CD14-positive monocyte (primary cell): ENCODE measurements around the gene KIF1B. TPM values are rescaled to one million over a fixed set of nuclear protein-coding genes. Genes with fewer than 3 reads are reported as not detected.

ENCODE experiments used
- DNase-seq, 3 donors: peaks; one replicate each; pipeline ENCODE4 v3.0.0-alpha.2; 2011 to 2022
- H2AFZ ChIP-seq: 2 replicates; pipeline ENCODE4 v1.6.0; 2012; ENCODE audit warnings: mild to moderate bottlenecking, low read depth, low read length, inconsistent platforms; ENCODE audit not compliant: insufficient read depth, poor library complexity, severe bottlenecking
- H3K27ac ChIP-seq, 2 donors: 1 replicate in 1 of 2; 2 replicates in 1 of 2; pipeline ENCODE4 v1.5.1; 2012 to 2013; ENCODE audit warnings: low read length in 2 of 2, control low read depth in 1 of 2, inconsistent platforms in 1 of 2, low read depth in 1 of 2, mild to moderate bottlenecking in 1 of 2
- H3K27me3 ChIP-seq, 2 donors: one replicate each; pipeline versions ENCODE4 v1.6.0 to v1.6.1; 2011 to 2013; ENCODE audit warnings: low read length in 2 of 2; ENCODE audit not compliant: control insufficient read depth in 2 of 2, insufficient read depth in 2 of 2
- H3K36me3 ChIP-seq, 2 donors: replicated peaks in 1 of 2; 1 replicate in 1 of 2; 2 replicates in 1 of 2; pipeline versions ENCODE4 v1.5.1 to v1.6.1; 2012 to 2013; ENCODE audit warnings: low read length in 2 of 2, control low read depth in 1 of 2, inconsistent platforms in 1 of 2, mild to moderate bottlenecking in 1 of 2; ENCODE audit not compliant: insufficient read depth in 2 of 2, control insufficient read depth in 1 of 2
- H3K4me1 ChIP-seq, 2 donors: 1 replicate in 1 of 2; 2 replicates in 1 of 2; pipeline versions ENCODE4 v1.5.1 to v1.6.1; 2012 to 2013; ENCODE audit warnings: low read length in 2 of 2, control low read depth in 1 of 2, inconsistent platforms in 1 of 2, mild to moderate bottlenecking in 1 of 2, moderate library complexity in 1 of 2; ENCODE audit not compliant: insufficient read depth in 2 of 2, control insufficient read depth in 1 of 2
- H3K4me2 ChIP-seq: replicated peaks from 2 replicates; pipeline ENCODE3; 2012; ENCODE audit warnings: low read length, moderate library complexity, mild to moderate bottlenecking; ENCODE audit not compliant: poor library complexity, severe bottlenecking; ENCODE audit errors: extremely low read depth
- H3K4me3 ChIP-seq, 3 experiments: fragments of 200-600 bp in 1 of 3; sonication (generic) in 1 of 3; replicated peaks in 1 of 3; 1 replicate in 2 of 3; 2 replicates in 1 of 3; pipeline ENCODE4 v1.5.1; 2011 to 2013; ENCODE audit warnings: low read length in 3 of 3, mild to moderate bottlenecking in 3 of 3, control low read depth in 2 of 3, low read depth in 2 of 3, inconsistent platforms in 1 of 3, moderate library complexity in 1 of 3
- H3K79me2 ChIP-seq: 2 replicates; pipeline ENCODE4 v1.6.0; 2012; ENCODE audit warnings: mild to moderate bottlenecking, control low read depth, inconsistent platforms, low read length, moderate library complexity; ENCODE audit not compliant: insufficient read depth
- H3K9ac ChIP-seq: 2 replicates; pipeline ENCODE4 v1.6.0; 2017; ENCODE audit warnings: low read length, mild to moderate bottlenecking; ENCODE audit not compliant: insufficient read depth, poor library complexity, severe bottlenecking
- H3K9me3 ChIP-seq, 2 donors: replicated peaks in 1 of 2; 1 replicate in 1 of 2; 2 replicates in 1 of 2; pipeline versions ENCODE4 v1.5.1 to v1.6.1; 2012 to 2013; ENCODE audit warnings: low read length in 2 of 2, control low read depth in 1 of 2; ENCODE audit not compliant: control insufficient read depth in 1 of 2, insufficient read depth in 1 of 2
- H4K20me1 ChIP-seq: 2 replicates; pipeline ENCODE4 v1.6.0; 2012; ENCODE audit warnings: mild to moderate bottlenecking, low read length, control low read depth, moderate library complexity; ENCODE audit not compliant: insufficient read depth
- H3K27ac Mint-ChIP-seq, 7 donors: one replicate each; pipeline ENCODE4 v1.8.0; 2020; ENCODE audit warnings: mild to moderate bottlenecking in 7 of 7, mixed read lengths in 7 of 7, moderate library complexity in 6 of 7, inconsistent platforms in 2 of 7
- H3K27me3 Mint-ChIP-seq, 3 donors: one replicate each; pipeline ENCODE4 v1.8.0; 2021 to 2022; ENCODE audit warnings: low read depth in 3 of 3, mild to moderate bottlenecking in 3 of 3, mixed read lengths in 3 of 3, moderate library complexity in 3 of 3, inconsistent platforms in 1 of 3
- H3K36me3 Mint-ChIP-seq, 2 donors: one replicate each; pipeline ENCODE4 v1.8.0; 2020; ENCODE audit warnings: mixed read lengths in 2 of 2, inconsistent platforms in 1 of 2, mild to moderate bottlenecking in 1 of 2
- H3K4me1 Mint-ChIP-seq: one replicate; pipeline ENCODE4 v1.8.0; 2020; ENCODE audit warnings: mild to moderate bottlenecking, mixed read lengths
- H3K4me3 Mint-ChIP-seq, 2 donors: one replicate each; pipeline ENCODE4 v1.8.0; 2020; ENCODE audit warnings: mild to moderate bottlenecking in 2 of 2, mixed read lengths in 2 of 2, moderate library complexity in 1 of 2
- H3K9me3 Mint-ChIP-seq, 7 donors: one replicate each; pipeline ENCODE4 v1.8.0; 2020 to 2022; ENCODE audit warnings: mixed read lengths in 7 of 7, mild to moderate bottlenecking in 6 of 7, moderate library complexity in 6 of 7, inconsistent platforms in 2 of 7
- CTCF ChIP-seq: fragments of 200-600 bp; IDR thresholded peaks from one replicate; pipeline ENCODE4 v1.8.0; 2022; ENCODE audit warnings: antibody characterized with exemption, mild to moderate bottlenecking
- WGBS: methylation state at CpG from one replicate; pipeline ENCODE4 v1.1.5; 2013; ENCODE audit warnings: missing lambda C conversion rate; ENCODE audit not compliant: insufficient coverage; 5-methylcytosine and 5-hydroxymethylcytosine counted together
- intact Hi-C, 2 donors: fragments of 100-400 bp; cut with micrococcal nuclease; formaldehyde crosslinking; loops; one replicate each; pipeline versions ENCODE4 v1.15.0 to v1.15.1; 2023
- polyA plus RNA-seq, 3 donors: library from polyadenylated mRNA; depleted of rRNA in 1 of 3; unstranded in 2 of 3; stranded (reverse) in 1 of 3; fragments of 300-500 nt in 2 of 3; fragments of >200 nt in 1 of 3; fragmentation: Illumina TruSeq in 2 of 3; gene quantifications; 1 replicate in 2 of 3; 2 replicates in 1 of 3; pipeline ENCODE4 v1.2.3, GENCODE V29; 2012 to 2021

Gene KIF1B
- polyA plus RNA-seq, 3 donors, result 3.0 to 7.0 (median 3.3) TPM

GRCh38 chr1:10398278-10398733 is 187.9 kb downstream of the KIF1B start:
- WGBS, result 0% methylated on average over 32 of the region's 34 CpGs

More at GRCh38 chr1:10398278-10398733, 187.9 kb downstream of the KIF1B start:
- Histone ChIP-seq H3K36me3 (peaks cover 11 to 21% of the 10 kb centered on the region in 2 donors), H4K20me1 (peaks cover 34% of the 10 kb centered on the region), H3K9me3 (no peaks in the 10 kb centered on the region), H3K27ac (peak overlapping the region; percentile 4 to 83), H3K27me3 (no peaks in the 10 kb centered on the region), H3K9ac (peak overlapping the region; percentile 53), H3K4me3 (peak overlapping the region; percentile 69 to 98 (median 87)), H3K79me2 (peaks cover 71% of the 10 kb centered on the region), H2AFZ (peak overlapping the region; percentile 95), H3K4me2 (peak overlapping the region; percentile 98), H3K4me1 (peaks cover 25 to 31% of the 10 kb centered on the region in 2 donors)
- Mint-ChIP-seq H3K27me3 (no peaks in the 10 kb centered on the region), H3K4me1 (peaks cover 36% of the 10 kb centered on the region), H3K9me3 (peaks cover 0 to 12% (median 6%) of the 10 kb centered on the region in 7 donors), H3K4me3 (peak overlapping the region; percentile 91 to 93), H3K36me3 (peaks cover 20 to 23% of the 10 kb centered on the region in 2 donors), H3K27ac (peak overlapping the region; percentile 79 to 94 (median 90))
- DNase-seq, result no peak
- no peak for TF ChIP-seq CTCF
- intact Hi-C loops, result loop anchor here in 1 of 2 donors (2.0 kb wide), 1 partner anchor 16 kb away; no protein-coding TSS in a partner anchor
